Measurements from ENCODE around the gene CTH. TPM values are rescaled to one million over a fixed set of nuclear protein-coding genes. Genes with fewer than 3 reads are reported as not detected.
A peak's percentile ranks its signal among the peaks of the same experiment; 100 is the strongest.

Gene CTH
- total and polyA plus RNA-seq, 2 of the 13 experiments (the other 11 are each of a cell fraction or from before 2014, with no cell fraction given), result 8.7 to 19.7 TPM

DNA sequence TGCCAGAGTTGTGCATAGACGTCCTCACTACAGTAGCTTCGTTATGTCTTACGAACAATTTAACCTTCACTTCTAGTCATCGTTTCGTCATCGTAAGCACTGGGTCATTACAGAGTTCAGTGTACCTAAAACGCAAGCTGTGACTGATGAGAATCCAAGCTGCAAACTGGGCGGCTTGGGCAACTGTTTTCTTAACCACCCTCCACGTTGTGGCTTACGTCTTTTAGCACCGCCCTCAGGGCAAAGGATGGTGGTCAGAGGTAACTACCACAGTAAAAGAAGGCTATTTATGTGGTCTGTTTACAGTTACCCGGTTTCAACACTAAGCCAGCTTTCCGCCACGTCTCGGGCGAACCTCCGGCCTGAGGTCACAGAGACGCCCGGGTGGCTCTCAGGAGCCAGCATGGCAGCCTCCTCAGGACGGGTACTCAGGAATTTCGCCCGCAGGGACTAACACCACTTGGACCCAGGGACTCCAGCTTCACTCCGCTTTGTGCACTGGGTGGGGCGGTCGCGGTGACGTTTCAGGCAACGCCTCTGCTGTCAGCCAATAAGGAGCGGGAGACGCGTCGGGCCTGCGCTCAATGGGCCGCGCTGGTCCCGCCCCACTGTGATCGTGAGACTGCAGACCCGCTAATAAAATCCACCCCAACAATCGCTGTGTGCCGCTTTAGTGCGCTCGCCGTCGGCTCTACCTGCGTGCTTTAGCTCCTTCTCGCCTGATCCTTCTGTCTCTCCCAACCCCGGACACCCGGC is at the start of gene CTH (continued):
- TF ChIP-seq, protein P1, sequence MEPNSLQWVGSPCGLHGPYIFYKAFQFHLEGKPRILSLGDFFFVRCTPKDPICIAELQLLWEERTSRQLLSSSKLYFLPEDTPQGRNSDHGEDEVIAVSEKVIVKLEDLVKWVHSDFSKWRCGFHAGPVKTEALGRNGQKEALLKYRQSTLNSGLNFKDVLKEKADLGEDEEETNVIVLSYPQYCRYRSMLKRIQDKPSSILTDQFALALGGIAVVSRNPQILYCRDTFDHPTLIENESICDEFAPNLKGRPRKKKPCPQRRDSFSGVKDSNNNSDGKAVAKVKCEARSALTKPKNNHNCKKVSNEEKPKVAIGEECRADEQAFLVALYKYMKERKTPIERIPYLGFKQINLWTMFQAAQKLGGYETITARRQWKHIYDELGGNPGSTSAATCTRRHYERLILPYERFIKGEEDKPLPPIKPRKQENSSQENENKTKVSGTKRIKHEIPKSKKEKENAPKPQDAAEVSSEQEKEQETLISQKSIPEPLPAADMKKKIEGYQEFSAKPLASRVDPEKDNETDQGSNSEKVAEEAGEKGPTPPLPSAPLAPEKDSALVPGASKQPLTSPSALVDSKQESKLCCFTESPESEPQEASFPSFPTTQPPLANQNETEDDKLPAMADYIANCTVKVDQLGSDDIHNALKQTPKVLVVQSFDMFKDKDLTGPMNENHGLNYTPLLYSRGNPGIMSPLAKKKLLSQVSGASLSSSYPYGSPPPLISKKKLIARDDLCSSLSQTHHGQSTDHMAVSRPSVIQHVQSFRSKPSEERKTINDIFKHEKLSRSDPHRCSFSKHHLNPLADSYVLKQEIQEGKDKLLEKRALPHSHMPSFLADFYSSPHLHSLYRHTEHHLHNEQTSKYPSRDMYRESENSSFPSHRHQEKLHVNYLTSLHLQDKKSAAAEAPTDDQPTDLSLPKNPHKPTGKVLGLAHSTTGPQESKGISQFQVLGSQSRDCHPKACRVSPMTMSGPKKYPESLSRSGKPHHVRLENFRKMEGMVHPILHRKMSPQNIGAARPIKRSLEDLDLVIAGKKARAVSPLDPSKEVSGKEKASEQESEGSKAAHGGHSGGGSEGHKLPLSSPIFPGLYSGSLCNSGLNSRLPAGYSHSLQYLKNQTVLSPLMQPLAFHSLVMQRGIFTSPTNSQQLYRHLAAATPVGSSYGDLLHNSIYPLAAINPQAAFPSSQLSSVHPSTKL (CRISPR knock-in tag; IDR thresholded peaks at IDR 0.05), result peak; percentile 54; the same call in 1 of the 2 replicates
- TF ChIP-seq, protein P2, sequence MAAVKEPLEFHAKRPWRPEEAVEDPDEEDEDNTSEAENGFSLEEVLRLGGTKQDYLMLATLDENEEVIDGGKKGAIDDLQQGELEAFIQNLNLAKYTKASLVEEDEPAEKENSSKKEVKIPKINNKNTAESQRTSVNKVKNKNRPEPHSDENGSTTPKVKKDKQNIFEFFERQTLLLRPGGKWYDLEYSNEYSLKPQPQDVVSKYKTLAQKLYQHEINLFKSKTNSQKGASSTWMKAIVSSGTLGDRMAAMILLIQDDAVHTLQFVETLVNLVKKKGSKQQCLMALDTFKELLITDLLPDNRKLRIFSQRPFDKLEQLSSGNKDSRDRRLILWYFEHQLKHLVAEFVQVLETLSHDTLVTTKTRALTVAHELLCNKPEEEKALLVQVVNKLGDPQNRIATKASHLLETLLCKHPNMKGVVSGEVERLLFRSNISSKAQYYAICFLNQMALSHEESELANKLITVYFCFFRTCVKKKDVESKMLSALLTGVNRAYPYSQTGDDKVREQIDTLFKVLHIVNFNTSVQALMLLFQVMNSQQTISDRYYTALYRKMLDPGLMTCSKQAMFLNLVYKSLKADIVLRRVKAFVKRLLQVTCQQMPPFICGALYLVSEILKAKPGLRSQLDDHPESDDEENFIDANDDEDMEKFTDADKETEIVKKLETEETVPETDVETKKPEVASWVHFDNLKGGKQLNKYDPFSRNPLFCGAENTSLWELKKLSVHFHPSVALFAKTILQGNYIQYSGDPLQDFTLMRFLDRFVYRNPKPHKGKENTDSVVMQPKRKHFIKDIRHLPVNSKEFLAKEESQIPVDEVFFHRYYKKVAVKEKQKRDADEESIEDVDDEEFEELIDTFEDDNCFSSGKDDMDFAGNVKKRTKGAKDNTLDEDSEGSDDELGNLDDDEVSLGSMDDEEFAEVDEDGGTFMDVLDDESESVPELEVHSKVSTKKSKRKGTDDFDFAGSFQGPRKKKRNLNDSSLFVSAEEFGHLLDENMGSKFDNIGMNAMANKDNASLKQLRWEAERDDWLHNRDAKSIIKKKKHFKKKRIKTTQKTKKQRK (IDR thresholded peaks at IDR 0.05; ENCODE audit: low read length), result no peak
- TF ChIP-seq, protein P3, sequence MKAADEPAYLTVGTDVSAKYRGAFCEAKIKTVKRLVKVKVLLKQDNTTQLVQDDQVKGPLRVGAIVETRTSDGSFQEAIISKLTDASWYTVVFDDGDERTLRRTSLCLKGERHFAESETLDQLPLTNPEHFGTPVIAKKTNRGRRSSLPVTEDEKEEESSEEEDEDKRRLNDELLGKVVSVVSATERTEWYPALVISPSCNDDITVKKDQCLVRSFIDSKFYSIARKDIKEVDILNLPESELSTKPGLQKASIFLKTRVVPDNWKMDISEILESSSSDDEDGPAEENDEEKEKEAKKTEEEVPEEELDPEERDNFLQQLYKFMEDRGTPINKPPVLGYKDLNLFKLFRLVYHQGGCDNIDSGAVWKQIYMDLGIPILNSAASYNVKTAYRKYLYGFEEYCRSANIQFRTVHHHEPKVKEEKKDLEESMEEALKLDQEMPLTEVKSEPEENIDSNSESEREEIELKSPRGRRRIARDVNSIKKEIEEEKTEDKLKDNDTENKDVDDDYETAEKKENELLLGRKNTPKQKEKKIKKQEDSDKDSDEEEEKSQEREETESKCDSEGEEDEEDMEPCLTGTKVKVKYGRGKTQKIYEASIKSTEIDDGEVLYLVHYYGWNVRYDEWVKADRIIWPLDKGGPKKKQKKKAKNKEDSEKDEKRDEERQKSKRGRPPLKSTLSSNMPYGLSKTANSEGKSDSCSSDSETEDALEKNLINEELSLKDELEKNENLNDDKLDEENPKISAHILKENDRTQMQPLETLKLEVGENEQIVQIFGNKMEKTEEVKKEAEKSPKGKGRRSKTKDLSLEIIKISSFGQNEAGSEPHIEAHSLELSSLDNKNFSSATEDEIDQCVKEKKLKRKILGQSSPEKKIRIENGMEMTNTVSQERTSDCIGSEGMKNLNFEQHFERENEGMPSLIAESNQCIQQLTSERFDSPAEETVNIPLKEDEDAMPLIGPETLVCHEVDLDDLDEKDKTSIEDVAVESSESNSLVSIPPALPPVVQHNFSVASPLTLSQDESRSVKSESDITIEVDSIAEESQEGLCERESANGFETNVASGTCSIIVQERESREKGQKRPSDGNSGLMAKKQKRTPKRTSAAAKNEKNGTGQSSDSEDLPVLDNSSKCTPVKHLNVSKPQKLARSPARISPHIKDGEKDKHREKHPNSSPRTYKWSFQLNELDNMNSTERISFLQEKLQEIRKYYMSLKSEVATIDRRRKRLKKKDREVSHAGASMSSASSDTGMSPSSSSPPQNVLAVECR (CRISPR knock-in tag; IDR thresholded peaks at IDR 0.05; ENCODE audit: borderline replicate concordance), result peak; percentile 85; the same call in 1 of the 2 replicates
- TF ChIP-seq ZNF432 (CRISPR knock-in tag; IDR thresholded peaks at IDR 0.05; ENCODE audit: borderline replicate concordance), result no peak
- TF ChIP-seq, protein P4, sequence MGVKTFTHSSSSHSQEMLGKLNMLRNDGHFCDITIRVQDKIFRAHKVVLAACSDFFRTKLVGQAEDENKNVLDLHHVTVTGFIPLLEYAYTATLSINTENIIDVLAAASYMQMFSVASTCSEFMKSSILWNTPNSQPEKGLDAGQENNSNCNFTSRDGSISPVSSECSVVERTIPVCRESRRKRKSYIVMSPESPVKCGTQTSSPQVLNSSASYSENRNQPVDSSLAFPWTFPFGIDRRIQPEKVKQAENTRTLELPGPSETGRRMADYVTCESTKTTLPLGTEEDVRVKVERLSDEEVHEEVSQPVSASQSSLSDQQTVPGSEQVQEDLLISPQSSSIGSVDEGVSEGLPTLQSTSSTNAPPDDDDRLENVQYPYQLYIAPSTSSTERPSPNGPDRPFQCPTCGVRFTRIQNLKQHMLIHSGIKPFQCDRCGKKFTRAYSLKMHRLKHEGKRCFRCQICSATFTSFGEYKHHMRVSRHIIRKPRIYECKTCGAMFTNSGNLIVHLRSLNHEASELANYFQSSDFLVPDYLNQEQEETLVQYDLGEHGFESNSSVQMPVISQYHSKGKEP (CRISPR knock-in tag; IDR thresholded peaks at IDR 0.05), result 0 out of 2 replicates have a peak, but pooled peaks have one; percentile 29
- TF ChIP-seq MTF2 (CRISPR knock-in tag; IDR thresholded peaks at IDR 0.05; ENCODE audit: borderline replicate concordance), result 0 out of 2 replicates have a peak, but pooled peaks have one; percentile 6
- peak; percentile 67; the same call in 1 of the 2 replicates for TF ChIP-seq KLF6 (CRISPR knock-in tag; IDR thresholded peaks at IDR 0.05)

All from HepG2 (cell line).